ENCODE results near the gene FRAS1.
"Not testable (repeated sequence)": the region's sequence is repeated elsewhere in the genome, so short reads cannot be mapped to it uniquely, and the experiment has no call there.

The FRAS1 gene

DNA sequence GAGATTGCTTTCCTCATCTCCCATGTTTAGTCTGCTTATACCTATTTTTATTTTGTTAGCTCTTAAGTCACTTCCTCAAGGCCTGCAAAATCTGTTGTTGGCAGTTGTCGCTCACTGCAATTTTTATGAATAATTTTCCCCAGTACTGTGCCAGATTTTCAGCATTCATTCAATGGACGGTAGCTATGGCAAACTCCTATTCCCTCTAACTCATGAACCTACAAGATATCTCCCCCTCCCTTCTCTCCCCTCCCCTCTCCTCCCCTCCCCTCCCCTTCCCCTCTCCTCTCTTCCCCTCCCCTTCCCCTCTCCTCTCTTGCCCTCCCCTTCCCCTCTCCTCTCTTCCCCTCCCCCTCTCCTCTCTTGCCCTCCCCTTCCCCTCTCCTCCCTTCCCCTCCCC lies 160.4 kb downstream of the FRAS1 start:
- no peak for DNase-seq (ENCODE audit: low spot score)

DNA sequence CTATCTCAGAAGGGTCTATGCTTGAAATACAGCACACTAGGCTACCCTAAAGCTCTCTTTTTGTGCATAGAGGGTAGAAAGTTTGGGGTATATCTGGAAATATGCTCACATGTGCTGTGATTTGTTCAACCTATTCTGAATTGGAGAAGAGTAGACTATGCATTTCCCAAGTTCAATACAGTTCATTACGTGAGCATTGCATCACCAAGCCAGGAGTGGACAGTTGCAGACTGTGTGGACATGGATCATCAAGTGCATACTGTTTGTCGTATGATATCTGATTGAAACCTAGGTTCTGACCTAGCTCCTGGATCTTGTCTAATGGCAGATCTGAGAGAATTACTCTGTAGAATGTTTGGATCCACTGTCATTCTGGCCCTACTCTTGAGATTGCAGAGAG lies 161.1 kb downstream of the FRAS1 start:
- DNase-seq (ENCODE audit: low spot score): no peak

DNA sequence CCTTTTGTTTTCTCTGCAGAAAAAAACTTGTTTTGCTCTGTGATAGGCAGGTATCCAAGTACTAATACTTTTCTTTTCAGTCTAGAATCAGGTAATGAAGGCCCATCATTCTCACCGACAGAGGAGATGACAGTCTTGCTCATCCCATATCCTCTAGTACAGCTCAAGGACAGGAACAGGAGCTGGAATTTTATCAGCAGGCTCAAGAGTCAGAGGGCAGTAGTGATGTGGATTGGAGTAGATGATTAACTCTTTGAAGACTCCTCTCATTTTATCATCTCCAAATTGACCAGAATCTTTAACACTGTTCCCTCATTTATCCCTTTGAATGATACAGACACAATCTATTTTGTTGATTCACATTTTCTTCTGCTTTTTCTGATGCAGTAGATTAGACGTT lies 162.7 kb downstream of the FRAS1 start:
- DNase-seq (ENCODE audit: low spot score): no peak

DNA sequence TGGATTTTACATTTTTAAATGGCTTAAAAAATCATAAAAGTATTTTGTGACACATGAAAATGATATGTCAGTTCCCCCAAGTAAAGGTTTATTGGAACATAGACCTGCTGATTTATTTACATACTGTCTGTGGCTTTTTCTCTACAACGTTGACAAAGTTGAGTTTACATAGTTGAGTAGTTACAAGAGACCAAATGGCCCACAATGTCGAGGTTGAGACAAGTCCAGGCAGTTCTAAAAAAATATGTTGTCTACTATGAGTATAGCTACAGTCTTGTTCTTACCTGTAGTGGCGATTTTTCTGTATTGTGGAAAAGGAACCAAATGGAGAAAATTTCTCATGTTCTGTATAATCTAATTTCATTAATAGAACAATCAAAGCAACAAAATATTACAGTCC lies 163.2 kb downstream of the FRAS1 start:
- DNase-seq (ENCODE audit: low spot score): no peak

DNA sequence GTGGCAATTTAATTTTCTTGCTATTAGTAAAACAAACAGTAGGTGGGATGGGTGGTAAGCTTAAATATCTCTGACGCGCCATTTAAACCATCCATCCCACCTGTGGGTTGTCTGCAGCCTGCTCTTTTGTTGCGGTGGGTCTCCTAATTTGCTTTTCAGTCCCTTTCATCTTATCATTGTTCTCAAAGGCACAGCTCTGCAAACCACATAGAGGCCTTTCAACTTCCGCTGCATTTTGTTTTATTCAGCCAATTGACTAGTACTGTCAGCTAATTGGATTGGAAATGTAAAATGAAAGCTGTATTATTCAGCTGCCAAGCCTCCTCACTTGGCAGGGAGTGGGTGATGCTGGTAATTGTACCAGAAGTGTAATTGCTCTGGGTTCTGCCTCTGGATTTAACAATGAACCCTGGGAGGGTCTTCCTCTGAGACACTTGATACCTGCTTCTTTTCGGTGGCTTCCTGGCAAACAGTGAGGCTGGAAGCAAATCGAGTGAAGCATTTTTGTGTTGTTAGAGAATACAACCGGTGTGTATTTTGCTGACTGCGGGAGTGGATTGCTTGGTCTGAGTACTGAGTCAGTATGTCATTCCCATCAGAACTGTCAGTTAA lies 165.6 kb downstream of the FRAS1 start:
- DNase-seq (ENCODE audit: low spot score): no peak

DNA sequence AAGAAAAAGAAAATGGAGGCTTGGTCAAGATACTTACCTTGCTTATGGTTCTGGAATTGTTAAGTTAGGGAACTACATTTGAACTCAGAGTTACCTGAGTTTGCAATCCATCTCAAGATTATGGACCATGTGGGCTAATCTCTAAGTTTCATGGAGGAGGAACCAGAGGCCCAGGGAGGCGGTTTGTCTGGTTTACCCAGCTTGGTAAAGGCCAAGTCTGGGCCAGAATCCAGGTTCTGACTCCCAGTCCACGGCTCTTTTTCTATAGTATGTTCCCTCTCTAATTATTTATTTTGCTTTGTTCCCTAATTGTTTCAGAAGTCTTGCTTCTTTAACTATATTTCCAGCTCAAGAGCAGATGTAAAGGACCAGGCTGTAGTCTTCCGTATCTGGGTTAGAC lies 168.1 kb downstream of the FRAS1 start:
- DNase-seq (ENCODE audit: low spot score): no peak

DNA sequence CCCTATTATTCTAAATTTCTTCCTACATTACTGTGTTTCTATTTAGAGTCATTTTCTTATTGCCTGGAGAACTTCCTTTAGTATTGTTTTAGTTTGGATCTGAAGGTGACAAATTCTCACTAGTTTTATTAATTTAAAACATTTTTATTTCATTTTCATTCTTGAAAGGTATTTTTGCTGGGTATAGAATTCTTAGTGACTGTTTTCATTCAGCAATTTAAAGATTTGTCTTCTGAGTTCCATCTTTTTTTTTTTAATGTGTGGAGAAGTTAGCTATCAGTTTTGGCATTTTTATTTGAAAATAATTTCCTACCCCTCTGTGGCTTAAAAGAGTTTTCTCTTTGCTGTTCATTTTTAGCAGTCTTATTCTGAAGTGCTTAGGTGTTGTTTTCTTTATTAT lies 169.2 kb downstream of the FRAS1 start:
- no peak for DNase-seq (ENCODE audit: low spot score)

DNA sequence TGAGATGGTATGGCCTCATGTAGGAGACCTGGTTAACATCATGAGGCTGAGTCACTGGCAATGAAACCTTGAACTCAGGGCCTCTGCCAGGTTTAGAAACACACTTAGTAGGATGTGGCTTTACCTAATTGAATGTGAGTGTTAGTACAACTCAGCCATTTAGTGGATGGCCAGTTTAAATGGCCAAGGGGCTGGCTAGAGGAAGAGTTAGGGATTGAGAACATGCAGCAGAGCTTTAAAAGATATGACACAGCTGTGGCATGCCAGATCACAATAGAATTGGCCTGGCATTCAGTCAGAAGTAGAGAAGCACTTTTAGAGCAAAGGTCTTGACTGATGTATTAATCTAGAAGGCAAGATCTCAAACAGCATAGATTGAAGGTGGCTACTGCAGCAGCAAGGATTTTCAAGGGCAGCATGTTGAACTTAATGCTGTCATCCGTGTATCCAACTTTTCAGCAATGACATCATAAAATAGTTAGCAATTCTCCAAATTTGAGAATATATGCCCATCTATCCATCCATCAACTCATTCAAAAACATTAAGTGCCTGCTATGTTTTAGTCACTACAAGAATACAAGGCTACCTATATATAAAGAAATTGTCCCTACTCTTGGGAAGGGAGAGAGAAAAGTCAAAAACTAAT lies 170.4 kb downstream of the FRAS1 start:
- DNase-seq (ENCODE audit: low spot score): no peak

DNA sequence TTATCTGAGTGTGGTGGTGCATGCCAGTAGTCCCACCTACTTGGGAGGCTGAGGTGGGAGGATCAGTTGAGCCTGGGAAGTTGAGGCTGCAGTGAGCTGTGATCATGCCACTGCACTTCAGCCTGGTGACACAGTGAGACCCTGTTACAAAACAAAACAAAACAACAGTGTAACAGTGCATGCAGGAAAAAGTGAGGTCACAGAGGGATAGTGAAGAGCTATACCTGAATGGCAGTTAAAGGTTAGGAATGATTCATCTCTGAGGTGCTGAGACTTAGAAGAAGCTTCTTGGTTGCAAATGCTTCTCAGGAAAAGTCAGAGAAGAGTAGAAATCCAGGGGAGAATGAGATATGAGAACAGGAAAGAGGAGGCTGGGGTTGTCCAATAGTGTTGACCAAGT lies 178.7 kb downstream of the FRAS1 start:
- no peak for DNase-seq (ENCODE audit: low spot score)

DNA sequence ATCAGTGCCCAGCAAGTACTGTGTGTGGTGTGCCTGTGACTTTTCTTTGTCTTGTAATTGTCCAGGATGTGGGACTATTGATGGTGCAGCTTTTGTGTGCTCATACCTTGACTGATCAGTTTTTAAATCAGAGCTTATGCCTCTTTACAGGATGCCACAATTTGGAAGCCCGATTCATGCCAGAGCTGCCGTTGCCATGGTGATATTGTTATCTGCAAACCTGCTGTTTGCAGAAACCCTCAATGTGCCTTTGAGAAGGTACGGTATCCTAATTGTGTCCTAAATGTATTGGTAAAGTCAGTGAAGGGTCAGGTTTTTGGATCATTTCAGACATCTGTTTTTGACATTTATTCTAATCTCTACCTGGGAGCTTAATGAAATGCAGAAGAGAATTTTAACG lies 180.2 kb downstream of the FRAS1 start:
- DNase-seq (ENCODE audit: low spot score): no peak

DNA sequence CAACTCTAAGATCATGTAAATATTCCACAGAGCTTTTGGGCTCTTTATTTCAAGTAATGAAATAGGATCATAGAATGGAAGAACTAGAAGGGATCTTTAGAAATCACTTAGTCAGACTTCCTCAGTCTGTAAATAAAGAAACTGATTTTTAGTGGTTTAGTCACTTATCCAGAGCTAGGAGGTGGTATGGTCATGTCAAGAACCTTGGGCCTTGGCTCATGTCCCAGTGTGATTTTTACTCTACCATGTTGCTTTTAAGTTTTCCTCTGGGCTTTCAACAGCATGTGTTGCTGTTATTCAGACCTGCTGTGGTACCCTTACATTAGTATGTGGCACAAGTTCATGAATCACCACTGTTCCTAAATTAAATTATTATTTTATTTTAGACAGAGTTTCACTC lies 184.9 kb downstream of the FRAS1 start:
- DNase-seq (ENCODE audit: low spot score): no peak

DNA sequence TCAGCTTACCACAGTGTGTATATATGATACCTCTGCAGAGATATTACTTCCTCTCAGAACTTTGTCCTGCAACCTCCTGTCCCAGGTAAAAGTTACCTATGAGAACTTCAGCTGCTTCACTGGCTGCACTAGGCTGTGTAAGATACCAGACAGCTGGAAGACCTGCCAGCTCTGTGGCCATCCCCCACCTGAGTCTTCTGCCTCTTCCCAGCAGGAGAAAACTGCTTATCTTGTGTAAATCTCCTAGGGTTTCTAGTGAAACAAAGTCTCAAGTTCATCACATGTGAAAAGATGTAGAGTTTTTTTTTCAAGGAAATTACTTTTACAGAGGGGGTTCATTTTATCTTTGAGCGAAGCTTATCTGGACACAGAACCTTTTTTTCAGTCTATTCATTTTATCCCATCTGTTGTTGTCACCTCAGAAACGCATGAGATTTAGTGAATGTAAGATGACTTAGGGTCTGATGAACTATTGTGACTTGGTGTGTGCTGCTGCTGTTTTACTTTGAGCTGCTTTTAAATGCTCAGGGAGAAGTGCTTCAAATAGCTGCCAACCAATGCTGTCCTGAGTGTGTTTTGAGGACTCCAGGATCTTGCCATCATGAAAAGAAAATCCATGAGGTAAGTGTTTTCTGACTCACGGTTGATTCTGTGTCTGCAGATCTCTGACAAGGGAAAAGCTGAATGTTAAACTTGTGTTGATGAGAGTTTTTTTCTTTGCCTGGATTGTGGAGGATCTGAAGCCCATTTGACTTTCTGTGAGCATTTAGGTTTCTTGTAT lies 187.8 kb downstream of the FRAS1 start:
- no peak for DNase-seq (ENCODE audit: low spot score)

DNA sequence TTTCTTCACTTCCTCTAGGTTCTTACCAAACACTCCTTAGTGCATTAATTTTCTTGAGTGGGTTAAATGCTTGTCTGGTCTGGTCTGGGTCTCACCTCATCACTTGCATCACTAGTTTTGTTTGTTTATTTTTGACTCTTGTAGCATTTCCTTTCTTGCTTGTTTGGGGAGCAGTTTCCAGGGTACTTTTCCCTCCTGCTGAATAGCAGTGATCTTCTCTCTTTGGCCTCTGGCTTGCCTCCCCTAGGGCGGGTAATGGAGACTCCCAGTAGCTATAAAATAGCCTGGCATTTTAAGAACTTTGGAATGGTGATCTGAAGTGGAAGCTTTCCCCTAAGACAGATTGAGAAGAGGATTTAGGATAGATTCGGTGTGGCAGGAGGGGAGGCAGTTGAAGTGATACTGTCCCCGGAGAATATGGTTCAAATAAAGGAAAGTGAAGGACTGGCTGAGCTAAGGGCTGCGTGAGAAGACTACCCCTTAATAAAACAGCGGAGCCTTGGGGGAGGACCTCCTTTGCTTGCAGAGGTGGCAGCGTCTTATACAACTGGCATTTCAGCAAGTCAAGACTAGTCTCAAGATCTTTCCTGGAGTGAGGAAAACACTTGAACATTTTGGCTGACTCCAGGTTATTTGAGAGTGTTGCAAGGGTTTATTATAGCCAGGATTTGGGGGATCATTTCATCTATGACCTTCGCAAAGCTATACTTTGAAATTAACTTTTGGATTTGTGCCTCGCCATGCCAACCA lies 190.6 kb downstream of the FRAS1 start:
- no peak for DNase-seq (ENCODE audit: low spot score)

DNA sequence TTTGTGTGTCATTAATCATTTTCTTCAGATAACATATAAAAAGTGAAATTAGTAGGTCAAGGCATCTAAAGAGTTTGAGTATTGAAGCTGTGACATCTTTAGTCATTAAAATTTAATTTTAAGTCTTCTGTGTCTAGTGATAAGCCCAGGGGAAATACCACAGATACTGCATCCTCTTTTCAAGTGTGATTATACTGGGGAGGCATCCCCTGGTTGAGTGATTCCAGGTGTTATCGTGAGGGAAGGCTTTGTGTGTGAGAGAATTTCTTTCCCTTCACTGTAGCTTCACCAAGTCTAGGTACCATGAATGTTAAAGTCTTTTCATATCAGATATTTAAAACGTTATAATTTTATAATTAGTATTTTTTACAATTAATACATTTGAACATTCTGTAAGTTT lies 193.4 kb downstream of the FRAS1 start:
- no peak for DNase-seq (ENCODE audit: low spot score)

DNA sequence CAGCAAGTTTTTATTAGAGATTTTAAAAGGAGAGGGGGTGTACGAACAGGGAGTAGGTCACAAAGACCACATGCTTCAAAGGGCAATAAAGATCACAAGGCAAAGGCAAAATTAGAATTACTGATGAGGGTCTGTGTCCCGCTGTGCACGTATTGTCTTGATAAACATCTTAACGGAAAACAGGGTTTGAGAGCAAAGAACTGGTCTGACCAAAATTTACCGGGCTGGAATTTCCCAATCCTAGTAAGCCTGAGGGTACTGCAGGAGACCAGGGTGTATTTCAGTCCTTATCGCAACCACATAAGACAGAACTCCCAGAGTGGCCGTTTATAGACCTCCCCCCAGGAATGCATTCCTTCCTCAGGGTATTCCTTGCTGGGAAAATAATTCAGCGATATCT lies 195.7 kb downstream of the FRAS1 start:
- not testable (repeated sequence) for DNase-seq (ENCODE audit: low spot score)

DNA sequence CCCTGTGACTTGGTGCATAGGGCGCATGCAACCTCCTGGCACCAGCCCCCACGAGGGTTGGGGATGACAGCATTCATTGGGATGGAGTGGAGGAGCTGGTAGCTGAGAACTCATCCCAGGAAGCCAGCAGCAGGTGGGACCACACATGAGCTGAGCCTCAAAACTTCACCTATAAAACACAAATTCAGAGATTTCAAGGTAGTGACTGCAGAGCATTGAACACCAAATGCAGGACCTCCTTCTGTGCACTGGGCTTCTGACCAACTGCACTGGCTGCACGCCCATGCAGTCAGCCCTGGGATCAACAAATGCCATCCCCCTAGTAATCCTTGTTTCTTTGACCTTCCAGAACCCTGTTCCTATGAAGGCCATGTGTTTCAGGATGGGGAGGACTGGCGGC lies 197.8 kb downstream of the FRAS1 start:
- no peak for DNase-seq (ENCODE audit: low spot score)

DNA sequence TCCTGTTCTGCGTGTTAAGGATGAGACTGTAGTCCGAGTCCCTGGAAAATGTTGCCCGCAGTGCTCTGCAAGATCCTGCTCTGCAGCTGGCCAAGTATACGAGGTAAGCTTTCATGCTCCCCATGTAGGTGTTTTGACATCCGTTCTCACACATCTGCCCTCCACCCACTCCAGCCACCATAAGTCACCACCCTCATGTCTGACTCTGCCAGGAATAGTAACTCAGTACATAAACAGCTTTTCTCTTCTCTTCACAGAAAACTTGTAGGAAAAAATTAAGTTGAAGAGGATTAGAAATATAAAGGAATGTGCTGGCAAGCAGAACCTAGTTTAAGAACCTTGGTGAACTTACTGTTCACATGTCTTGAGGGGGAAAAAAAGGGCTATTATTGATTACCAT lies 207.9 kb downstream of the FRAS1 start:
- DNase-seq (ENCODE audit: low spot score): no peak

DNA sequence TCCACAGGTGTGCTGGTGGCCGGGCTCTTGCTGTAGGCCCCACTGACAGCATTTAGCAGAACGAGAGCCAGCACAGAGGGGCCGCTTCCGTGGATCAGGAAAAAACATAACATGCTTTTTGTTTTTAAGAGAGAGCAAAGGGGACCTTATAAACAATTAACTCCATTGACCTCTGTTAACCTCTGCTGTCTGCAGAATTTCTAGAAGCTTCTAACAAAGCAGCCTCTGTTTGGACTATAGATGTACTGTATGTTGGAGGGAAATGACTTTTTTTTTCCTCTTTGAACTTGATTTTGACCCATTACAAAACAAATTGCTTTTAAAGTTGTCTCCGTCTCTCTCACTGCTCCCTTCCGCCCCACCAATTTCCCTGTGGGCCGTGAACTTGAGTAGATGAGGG lies 210.7 kb downstream of the FRAS1 start:
- DNase-seq (ENCODE audit: low spot score): no peak

DNA sequence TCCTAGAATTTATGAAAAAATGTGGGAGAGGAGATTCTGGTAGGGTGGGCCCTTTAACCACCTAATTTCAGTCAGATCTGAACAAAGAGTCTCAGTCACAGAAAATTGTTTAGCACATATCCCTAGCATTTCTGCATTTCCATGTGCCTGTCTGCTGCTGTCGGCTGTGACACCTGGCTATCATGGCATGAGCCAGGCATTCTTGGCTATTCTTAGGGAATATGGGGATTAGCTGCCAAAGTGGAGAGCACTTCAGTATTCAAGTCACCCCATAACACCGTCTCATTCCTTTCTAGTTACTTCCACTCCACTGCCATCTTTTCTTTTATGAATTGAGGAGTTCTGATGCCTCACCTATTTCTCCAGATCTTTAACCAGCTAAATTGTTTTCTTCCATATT lies 211.5 kb downstream of the FRAS1 start:
- DNase-seq (ENCODE audit: low spot score): no peak

DNA sequence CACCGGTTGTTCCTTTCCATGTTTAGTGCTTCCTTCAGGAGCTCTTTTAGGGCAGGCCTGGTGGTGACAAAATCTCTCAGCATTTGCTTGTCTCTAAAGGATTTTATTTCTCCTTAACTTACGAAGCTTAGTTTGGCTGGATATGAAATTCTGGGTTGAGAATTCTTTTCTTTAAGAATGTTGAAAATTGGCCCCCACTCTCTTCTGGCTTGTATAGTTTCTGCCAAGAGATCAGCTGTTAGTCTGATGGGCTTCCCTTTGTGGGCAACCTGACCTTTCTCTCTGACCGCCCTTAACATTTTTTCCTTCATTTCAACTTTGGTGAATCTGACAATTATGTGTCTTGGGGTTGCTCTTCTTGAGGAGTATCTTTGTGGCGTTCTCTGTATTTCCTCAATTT lies 218.3 kb downstream of the FRAS1 start:
- DNase-seq (ENCODE audit: low spot score): not testable (repeated sequence)

DNA sequence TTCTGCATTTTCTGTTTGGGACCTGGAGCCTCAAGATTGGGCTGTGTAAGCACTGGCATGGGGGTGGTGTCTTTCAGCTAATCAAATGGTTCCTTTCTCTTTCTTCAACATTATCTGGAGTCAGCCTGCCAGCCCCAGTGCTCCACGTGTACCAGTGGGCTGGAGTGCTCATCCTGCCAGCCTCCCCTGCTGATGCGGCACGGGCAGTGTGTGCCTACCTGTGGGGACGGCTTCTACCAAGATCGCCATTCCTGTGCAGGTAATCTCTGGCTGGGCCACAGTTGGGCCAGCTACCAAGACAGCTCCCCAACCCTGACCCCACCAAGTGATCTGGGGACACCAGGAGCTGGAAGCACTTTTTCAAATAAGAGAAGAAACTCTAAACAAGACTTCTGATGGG lies 229.2 kb downstream of the FRAS1 start:
- DNase-seq (ENCODE audit: low spot score): no peak

DNA sequence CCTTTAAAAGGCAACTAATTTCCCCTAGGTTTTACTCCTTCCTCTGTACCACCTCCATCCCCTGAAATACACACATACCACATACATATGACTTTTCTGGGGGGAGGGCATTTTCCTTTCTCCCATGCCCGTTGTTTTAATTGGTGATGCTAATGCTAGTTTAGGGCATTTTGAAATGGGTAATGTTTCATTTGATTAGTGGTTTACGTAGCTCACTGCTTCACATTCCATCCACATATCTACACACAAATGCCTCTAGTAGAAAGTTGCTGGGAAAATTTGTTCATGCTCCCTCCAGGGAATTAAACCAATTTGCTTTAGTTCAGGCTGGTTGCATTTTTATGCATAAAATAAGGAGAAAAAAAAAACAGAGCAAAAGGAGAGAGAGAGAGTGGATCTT lies 231.2 kb downstream of the FRAS1 start:
- no peak for DNase-seq (ENCODE audit: low spot score)

DNA sequence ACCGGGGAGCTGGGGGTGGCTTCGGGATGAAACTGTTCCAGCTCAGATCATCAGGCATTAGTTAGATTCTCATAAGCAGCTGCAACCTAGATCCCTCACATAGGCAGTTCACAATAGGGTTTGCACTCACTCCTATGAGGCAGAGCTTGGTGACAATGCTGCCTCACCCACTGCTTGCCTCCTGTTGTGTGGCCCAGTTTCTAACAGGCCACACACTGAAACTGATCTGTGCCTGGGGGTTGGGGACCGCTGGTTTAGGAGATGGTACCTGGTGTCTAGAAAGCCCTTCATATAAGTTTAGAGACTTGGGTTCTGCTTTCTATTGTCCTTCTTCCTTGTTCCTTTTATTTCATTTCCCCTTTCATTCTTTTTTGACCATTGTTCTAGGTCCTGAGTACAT lies 234.2 kb downstream of the FRAS1 start:
- no peak for DNase-seq (ENCODE audit: low spot score)
